RWPE2 (cell line): Measurements from ENCODE around the gene CCL18.
"Not testable (repeated sequence)": the region's sequence is repeated elsewhere in the genome, so short reads cannot be mapped to it uniquely, and the experiment has no call there.

Source experiments
- ATAC-seq: fragments of 200-7000 bp; cut with Tn5 transposase; 3 replicates; pipeline ENCODE4 v1.9.1; 2021; ENCODE audit warnings: low read depth
- DNase-seq: peaks from one replicate; pipeline ENCODE4 v3.0.0-alpha.2; 2020; ENCODE audit warnings: low spot score
- H3K27ac ChIP-seq: fragments of 450-650 bp; 2 replicates; pipeline ENCODE4 v1.5.1; 2017; ENCODE audit warnings: mild to moderate bottlenecking; ENCODE audit not compliant: poor library complexity, severe bottlenecking
- H3K27me3 ChIP-seq: fragments of 250-450 bp; sonication (Bioruptor Pico); 2 replicates; pipeline ENCODE4 v1.5.1; 2021; ENCODE audit warnings: mild to moderate bottlenecking, moderate library complexity; ENCODE audit not compliant: insufficient read depth, poor library complexity, severe bottlenecking
- H3K36me3 ChIP-seq: fragments of 250-450 bp; sonication (Bioruptor Pico); 2 replicates; pipeline ENCODE4 v1.5.1; 2020; ENCODE audit warnings: low read depth, mild to moderate bottlenecking, moderate library complexity
- H3K4me1 ChIP-seq: fragments of 250-450 bp; sonication (Bioruptor Pico); 2 replicates; pipeline ENCODE4 v1.5.1; 2021; ENCODE audit warnings: mild to moderate bottlenecking, moderate library complexity; ENCODE audit not compliant: insufficient read depth, poor library complexity, severe bottlenecking
- H3K4me3 ChIP-seq: fragments of 250-450 bp; sonication (Bioruptor Pico); 2 replicates; pipeline ENCODE4 v1.5.1; 2021; ENCODE audit warnings: mild to moderate bottlenecking, moderate library complexity; ENCODE audit not compliant: severe bottlenecking
- H3K9me3 ChIP-seq: fragments of 250-450 bp; sonication (Bioruptor Pico); 2 replicates; pipeline ENCODE4 v1.5.1; 2021; ENCODE audit warnings: mild to moderate bottlenecking, moderate library complexity; ENCODE audit not compliant: severe bottlenecking
- TF ChIP-seq, protein P1 (sequence below): fragments of 450-650 bp; IDR thresholded peaks from one replicate; pipeline ENCODE4 v1.5.1; 2017; ENCODE audit warnings: mild to moderate bottlenecking, moderate library complexity; ENCODE audit not compliant: poor library complexity, severe bottlenecking

The CCL18 gene, protein sequence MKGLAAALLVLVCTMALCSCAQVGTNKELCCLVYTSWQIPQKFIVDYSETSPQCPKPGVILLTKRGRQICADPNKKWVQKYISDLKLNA

DNA sequence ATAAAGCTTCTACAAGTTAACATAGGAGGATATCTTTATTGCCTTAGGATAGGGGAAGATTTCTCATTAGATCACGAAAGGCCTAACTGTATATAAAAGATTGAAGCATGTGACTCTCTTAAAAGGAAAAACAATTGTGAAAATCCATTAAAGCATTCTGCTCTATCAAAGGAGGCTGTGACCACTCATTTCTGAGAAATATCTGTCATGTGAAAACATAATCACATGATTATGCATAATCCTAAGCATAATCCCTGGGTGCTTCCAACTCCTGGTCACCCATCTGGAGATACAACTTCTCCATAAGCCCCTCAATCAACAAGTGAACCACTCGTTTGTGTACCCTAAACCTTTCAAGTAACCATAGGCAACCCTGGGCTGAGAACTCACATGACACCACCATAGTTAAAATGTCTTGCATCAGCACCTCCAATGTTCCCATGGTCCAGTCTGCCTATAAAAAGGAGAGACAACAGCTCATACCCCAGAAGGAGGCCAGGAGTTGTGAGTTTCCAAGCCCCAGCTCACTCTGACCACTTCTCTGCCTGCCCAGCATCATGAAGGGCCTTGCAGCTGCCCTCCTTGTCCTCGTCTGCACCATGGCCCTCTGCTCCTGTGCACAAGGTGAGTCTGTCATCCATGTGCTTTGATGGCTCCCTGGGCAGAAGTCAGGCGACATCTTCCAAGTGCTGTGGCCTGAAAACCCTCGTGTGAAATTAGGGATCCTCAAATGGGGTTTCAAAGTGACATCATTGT is at the start of gene CCL18:
CCL18 (plus strand) TSS at position 487 of the 756 bp plus-strand sequence; CDS start at position 558, 71 bp downstream.
- no peak within 1 kb of the TSS for H3K27ac ChIP-seq
- TF ChIP-seq, protein P1, sequence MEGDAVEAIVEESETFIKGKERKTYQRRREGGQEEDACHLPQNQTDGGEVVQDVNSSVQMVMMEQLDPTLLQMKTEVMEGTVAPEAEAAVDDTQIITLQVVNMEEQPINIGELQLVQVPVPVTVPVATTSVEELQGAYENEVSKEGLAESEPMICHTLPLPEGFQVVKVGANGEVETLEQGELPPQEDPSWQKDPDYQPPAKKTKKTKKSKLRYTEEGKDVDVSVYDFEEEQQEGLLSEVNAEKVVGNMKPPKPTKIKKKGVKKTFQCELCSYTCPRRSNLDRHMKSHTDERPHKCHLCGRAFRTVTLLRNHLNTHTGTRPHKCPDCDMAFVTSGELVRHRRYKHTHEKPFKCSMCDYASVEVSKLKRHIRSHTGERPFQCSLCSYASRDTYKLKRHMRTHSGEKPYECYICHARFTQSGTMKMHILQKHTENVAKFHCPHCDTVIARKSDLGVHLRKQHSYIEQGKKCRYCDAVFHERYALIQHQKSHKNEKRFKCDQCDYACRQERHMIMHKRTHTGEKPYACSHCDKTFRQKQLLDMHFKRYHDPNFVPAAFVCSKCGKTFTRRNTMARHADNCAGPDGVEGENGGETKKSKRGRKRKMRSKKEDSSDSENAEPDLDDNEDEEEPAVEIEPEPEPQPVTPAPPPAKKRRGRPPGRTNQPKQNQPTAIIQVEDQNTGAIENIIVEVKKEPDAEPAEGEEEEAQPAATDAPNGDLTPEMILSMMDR: no peak
- ATAC-seq: no peak

DNA sequence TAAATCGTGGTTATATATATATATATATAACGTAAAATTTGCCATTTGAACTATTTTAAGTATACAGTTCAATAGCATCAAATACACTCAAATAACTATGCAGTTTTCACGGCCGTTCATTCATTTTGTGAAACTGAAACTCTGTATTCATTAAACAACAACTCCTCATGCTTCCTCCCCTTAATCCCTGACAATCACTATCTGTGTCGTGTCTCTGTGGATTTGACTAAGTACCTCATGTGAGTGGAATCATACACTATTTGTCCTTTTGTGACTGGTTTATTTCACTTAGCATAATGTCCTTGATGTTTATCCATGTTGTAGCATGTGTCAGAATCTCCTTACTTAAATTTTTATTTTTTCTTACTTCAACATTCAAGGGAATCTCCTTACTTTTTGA is 49.1 kb upstream of the CCL18 start:
- H3K9me3 ChIP-seq: no peaks in the 10 kb centered on the region
- peaks cover 13% of the 10 kb centered on the region for H3K27me3 ChIP-seq
- H3K36me3 ChIP-seq: no peaks in the 10 kb centered on the region
- ATAC-seq (no peak), DNase-seq (no peak)
- no peak overlapping the region for H3K4me3 ChIP-seq
- no peak overlapping the region for H3K27ac ChIP-seq
- TF ChIP-seq, protein P1: no peak
- no peaks in the 10 kb centered on the region for H3K4me1 ChIP-seq

More for the DNA sequence above, at the start of gene CCL18:
- DNase-seq: no peak
- H3K9me3 ChIP-seq: no peaks in the 10 kb centered on the region
- H3K27me3 ChIP-seq: peaks cover 11% of the 10 kb centered on the region
- H3K36me3 ChIP-seq: no peaks in the 10 kb centered on the region
- H3K4me3 ChIP-seq: no peak within 1 kb of the TSS
- H3K4me1 ChIP-seq: no peaks in the 10 kb centered on the region

DNA sequence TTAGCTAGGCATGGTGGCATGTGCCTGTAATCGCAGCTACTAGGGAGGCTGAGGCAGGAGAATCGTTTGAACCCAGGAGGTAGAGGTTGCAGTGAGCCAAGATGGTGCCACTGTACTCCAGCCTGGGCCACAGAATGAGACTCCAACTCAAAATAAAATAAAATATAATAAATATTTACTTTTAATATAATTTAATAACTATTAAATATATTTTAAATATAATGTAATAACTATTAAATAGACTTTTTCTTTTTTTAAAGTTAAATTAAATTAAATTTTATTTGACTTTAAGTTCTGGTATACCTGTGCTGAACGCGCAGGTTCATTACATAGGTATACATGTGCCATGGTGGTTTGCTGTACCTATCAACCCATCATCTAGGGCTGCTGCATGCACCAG is 48.2 kb upstream of the CCL18 start:
- H3K4me1 ChIP-seq, H3K36me3 ChIP-seq, H3K4me3 ChIP-seq, DNase-seq, ATAC-seq, H3K27ac ChIP-seq, H3K9me3 ChIP-seq: not testable (repeated sequence)
- H3K27me3 ChIP-seq: peaks cover 19% of the 10 kb centered on the region

DNA sequence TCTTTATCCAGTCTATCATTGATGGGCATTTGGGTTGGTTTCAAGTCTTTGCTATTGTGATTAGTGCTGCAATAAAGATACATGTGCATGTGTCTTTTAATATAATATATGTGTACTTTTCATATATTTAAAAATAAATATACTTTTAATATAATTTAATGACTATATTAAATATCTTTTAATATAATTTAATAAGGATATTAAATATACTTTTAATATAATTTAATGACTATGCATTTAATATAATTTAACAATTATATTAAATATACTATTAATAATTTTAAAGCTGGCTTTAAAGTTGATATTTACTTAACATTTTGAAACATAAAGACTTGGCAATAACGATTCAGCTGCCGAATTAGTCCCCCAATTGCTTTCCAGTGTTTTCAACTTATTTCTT is 47.5 kb upstream of the CCL18 start:
- TF ChIP-seq, protein P1: no peak
- no peaks in the 10 kb centered on the region for H3K4me1 ChIP-seq
- no peaks in the 10 kb centered on the region for H3K9me3 ChIP-seq
- H3K27me3 ChIP-seq: peaks cover 23% of the 10 kb centered on the region
- ATAC-seq (no peak), DNase-seq (no peak)
- no peak overlapping the region for H3K4me3 ChIP-seq
- H3K36me3 ChIP-seq: no peaks in the 10 kb centered on the region
- no peak overlapping the region for H3K27ac ChIP-seq

DNA sequence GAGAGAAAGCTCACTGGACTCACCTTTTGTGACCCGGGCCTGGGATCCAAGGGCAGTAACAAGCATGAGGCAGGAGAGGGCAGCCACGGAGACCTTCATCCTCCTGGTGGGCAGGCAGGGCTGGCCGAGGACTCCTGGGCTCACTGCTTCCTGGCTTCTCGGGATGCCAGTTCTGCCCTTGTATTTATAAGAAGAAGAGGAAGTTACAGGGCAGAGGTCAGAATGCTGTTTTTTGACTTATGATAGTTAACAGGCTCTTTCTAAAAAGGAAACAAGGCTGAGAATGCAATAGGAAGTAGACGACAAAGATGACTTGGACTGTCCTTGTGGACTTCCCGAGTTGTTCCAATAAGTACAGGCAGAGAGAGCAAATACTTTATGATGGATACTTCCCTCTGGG is 46.3 kb upstream of the CCL18 start, which contains the start of gene CCL23:
CCL23 (minus strand) TSS at position 174 of the 400 bp plus-strand sequence; CDS start at position 99, 75 bp downstream.
- Histone ChIP-seq H3K9me3 (no peaks in the 10 kb centered on the region), H3K27me3 (peaks cover 32% of the 10 kb centered on the region), H3K4me1 (no peaks in the 10 kb centered on the region), H3K4me3 (no peak within 1 kb of the TSS), H3K27ac (no peak within 1 kb of the TSS), H3K36me3 (no peaks in the 10 kb centered on the region)
- ATAC-seq (no peak), DNase-seq (no peak)
- TF ChIP-seq, protein P1: no peak
